ENCODE results near the gene SNX11.

The SNX11 gene

DNA sequence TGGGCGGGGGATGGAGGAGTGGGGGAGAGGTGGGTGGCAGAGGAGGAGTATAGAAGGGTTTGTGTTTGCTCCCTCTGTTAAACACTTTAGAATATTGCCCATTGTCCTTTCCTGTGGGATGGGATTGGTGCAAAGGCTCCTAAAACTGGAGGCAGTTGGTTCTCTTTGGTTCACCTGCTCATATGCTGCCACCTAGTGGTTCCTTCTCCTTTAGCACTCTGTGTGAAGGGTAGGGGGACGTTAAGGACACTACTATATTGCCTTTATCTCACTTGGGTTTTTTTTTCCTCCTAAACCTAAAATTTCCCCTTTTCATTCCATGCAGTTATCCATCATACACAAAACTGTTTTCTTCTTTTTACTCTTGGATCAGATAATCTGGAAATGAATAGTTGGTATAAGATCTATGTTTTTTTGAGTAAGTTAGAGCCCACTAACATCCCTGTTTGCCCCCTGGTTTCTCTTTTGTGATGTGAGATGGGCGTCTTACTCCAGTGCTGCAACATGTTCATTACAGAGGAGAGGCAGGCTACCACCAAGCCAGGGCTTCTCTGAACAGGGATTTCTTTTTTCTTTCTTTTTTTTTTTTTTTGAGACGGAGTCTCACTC lies 23.8 kb downstream of the SNX11 start:
- peak; percentile 76 for DNase-seq (ENCODE audit: low read depth)
- no peak overlapping the region for H3K4me3 ChIP-seq (ENCODE audit: low read depth, low read length)
- TF ChIP-seq, protein P1, sequence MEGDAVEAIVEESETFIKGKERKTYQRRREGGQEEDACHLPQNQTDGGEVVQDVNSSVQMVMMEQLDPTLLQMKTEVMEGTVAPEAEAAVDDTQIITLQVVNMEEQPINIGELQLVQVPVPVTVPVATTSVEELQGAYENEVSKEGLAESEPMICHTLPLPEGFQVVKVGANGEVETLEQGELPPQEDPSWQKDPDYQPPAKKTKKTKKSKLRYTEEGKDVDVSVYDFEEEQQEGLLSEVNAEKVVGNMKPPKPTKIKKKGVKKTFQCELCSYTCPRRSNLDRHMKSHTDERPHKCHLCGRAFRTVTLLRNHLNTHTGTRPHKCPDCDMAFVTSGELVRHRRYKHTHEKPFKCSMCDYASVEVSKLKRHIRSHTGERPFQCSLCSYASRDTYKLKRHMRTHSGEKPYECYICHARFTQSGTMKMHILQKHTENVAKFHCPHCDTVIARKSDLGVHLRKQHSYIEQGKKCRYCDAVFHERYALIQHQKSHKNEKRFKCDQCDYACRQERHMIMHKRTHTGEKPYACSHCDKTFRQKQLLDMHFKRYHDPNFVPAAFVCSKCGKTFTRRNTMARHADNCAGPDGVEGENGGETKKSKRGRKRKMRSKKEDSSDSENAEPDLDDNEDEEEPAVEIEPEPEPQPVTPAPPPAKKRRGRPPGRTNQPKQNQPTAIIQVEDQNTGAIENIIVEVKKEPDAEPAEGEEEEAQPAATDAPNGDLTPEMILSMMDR (IDR thresholded peaks at IDR 0.05; ENCODE audit: insufficient read depth, low read depth, low read length, missing control alignments), result peak; percentile 83

DNA sequence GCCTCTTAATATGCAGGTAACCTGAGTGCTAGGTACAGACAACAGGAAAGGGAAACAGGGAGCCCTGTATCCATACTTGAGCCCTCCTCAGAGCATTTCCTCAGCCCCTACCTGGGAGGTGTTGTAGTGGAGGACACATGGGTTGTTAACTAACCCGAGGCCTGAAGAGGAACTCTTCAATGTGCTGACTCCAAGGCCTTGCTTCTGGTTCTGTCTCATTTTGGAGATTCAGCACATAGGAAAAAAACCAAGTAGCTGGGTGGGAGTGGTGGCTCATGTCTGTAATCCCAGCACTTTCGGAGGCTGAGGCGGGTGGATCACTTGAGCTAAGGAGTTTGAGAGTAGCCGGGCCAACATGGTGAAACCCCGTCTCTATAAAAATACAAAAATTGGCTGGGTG lies 24.8 kb downstream of the SNX11 start:
- DNase-seq (ENCODE audit: low read depth), result no peak
- TF ChIP-seq, protein P1 (IDR thresholded peaks at IDR 0.05; ENCODE audit: insufficient read depth, low read depth, low read length, missing control alignments), result no peak

DNA sequence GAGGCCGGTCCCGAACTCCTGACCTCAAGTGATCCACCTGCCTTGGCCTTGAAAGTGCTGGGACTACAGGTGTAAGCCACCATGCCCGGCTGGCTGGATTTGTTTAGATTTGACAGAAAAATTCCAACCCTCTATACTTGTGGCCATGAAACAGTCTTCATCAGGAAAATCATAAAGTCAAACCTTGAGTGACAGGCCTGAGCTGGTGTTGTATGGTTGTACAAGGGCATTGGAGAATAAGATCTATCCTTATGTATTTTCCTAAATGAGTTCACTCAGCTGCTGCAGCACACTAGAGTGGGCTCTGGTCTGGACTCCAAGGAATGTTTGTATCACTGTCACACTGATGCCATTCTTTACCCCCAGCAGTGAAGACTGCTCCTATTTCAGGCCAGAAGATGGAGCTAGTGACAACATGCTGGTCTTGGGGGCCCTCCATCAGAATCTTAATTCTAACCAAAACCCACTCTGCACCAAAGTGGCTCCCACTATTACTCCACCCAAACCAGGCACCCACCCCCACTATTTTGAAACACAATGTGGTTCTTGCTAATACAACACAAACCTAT lies 27.4 kb downstream of the SNX11 start:
- no peak for DNase-seq (ENCODE audit: low read depth)
- no peak overlapping the region for H3K4me3 ChIP-seq (ENCODE audit: low read depth, low read length)
- TF ChIP-seq, protein P1 (IDR thresholded peaks at IDR 0.05; ENCODE audit: insufficient read depth, low read depth, low read length, missing control alignments), result peak; percentile 36

More for the DNA sequence above, 24.8 kb downstream of the SNX11 start:
- no peak overlapping the region for H3K4me3 ChIP-seq (ENCODE audit: low read depth, low read length)

DNA sequence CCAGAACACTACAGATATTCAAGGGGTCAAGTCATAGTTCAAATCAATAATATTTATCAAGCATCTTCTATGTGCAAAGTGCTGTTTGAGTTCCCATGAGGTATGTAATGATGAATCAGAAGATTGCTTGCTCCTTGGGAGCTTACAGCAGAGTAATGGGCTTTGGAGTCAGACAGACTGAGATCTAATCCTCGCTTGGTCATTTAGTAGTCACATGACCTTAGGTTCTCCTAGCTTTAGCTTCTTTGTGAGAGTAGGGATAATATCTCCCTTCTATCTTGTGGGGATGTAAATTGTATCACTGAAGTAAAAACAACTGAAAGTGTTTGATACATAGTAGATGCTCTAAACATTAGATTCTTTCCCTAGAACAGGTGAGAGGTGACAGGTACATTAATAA lies 30.1 kb downstream of the SNX11 start:
- TF ChIP-seq, protein P1 (IDR thresholded peaks at IDR 0.05; ENCODE audit: insufficient read depth, low read depth, low read length, missing control alignments), result no peak
- no peak for DNase-seq (ENCODE audit: low read depth)
- H3K4me3 ChIP-seq (ENCODE audit: low read depth, low read length), result no peak overlapping the region

DNA sequence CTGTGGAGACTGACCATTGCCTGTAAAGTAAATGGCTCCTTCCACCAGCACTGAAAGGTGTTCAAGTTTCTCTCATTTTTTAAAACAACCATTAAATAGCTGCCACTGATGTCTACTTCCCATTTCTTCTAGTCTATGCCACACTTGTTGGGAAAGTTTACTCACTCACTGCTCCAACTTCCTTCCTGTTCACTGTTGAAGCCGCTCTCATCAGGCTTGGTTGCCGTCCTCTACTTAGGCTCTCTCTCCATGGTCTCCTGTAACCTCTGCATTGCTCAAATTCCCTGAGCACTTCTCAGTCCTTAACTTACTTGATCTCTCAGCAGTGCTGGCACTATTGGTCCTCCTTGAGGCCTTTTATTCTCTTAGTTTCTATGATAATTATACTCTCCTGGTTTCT lies 32.4 kb downstream of the SNX11 start:
- DNase-seq (ENCODE audit: low read depth), result no peak

DNA sequence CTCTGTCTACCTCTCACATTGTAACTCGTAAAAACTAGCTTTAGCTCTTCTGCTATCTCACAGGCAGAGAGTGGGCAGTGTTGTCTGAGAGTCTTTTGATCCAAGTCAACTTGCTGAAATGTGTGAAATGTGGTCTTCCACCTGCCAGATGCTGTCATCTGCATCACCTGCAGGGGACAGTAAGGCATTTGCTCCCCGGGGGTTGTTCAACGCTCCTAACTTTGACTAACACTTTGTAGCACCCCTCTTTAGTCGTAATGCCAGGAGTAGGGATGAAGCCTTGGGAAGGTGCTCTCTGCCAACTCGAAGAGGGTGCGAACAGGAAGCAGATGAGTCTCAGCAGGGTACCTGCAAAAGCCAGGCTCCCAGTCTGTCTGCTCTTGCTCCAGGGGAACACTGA lies 36.1 kb downstream of the SNX11 start:
- no peak overlapping the region for H3K4me3 ChIP-seq (ENCODE audit: low read depth, low read length)
- DNase-seq (ENCODE audit: low read depth), result peak; percentile 15
- TF ChIP-seq, protein P1 (IDR thresholded peaks at IDR 0.05; ENCODE audit: insufficient read depth, low read depth, low read length, missing control alignments), result no peak

More for the DNA sequence above, 32.4 kb downstream of the SNX11 start:
- no peak overlapping the region for H3K4me3 ChIP-seq (ENCODE audit: low read depth, low read length)
- TF ChIP-seq, protein P1 (IDR thresholded peaks at IDR 0.05; ENCODE audit: insufficient read depth, low read depth, low read length, missing control alignments), result no peak

DNA sequence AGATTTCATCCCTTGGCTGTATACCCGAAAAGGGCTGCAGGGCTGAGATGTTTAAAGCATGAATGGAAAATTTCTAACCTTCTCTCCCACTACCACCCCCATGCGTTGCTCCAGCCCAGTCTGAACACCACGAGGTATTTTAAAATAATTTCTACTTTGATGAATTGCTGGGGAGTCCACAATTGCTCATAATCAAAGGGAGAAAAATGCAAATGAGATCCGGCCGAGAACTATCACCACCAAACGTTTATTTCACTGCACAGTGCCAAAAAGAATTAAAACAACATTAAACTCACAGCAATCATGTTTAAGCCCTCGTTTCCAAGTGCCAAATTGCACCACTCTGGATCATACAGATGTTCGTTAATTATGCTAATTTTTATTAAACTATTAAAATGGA lies 36.7 kb downstream of the SNX11 start:
- TF ChIP-seq, protein P1 (IDR thresholded peaks at IDR 0.05; ENCODE audit: insufficient read depth, low read depth, low read length, missing control alignments), result no peak
- no peak overlapping the region for H3K4me3 ChIP-seq (ENCODE audit: low read depth, low read length)
- no peak for DNase-seq (ENCODE audit: low read depth)

All from GM12865 (cell line).